Upper lobe of left lung (tissue), 6 donors: Measurements from ENCODE around the gene CC2D2B. TPM values are rescaled to one million over a fixed set of nuclear protein-coding genes. Genes with fewer than 3 reads are reported as not detected.

Experiments used
- ATAC-seq, 2 donors: fragments of 200-7000 bp; cut with Tn5 transposase; one replicate each; pipeline ENCODE4 v1.9.1; 2022; ENCODE audit warnings: mild to moderate bottlenecking in 2 of 2, moderate library complexity in 2 of 2; ENCODE audit not compliant: low FRiP score in 2 of 2
- DNase-seq, 2 donors: peaks; one replicate each; pipeline ENCODE4 v3.0.0-alpha.2; 2019 to 2020
- H3K27ac ChIP-seq, 4 donors: fragments of 200-600 bp; sonication (generic); one replicate each; pipeline ENCODE4 v1.5.1; 2016 to 2019
- H3K27me3 ChIP-seq, 4 donors: fragments of 200-600 bp; sonication (generic); one replicate each; pipeline ENCODE4 v1.5.1; 2017 to 2019
- H3K36me3 ChIP-seq, 4 donors: fragments of 200-600 bp; sonication (generic); one replicate each; pipeline ENCODE4 v1.5.1; 2016 to 2019
- H3K4me1 ChIP-seq, 4 donors: fragments of 200-600 bp; sonication (generic); one replicate each; pipeline ENCODE4 v1.5.1; 2018 to 2019
- H3K4me3 ChIP-seq, 4 donors: fragments of 200-600 bp; sonication (generic); one replicate each; pipeline ENCODE4 v1.5.1; 2017 to 2019; ENCODE audit warnings: mild to moderate bottlenecking in 2 of 4, moderate library complexity in 1 of 4
- H3K9me3 ChIP-seq, 4 donors: fragments of 200-600 bp; sonication (generic); one replicate each; pipeline ENCODE4 v1.5.1; 2018 to 2019
- EP300 ChIP-seq, 4 donors: sonication (generic); formaldehyde crosslinking; IDR thresholded peaks; one replicate each; pipeline ENCODE4 v1.5.1; 2017; ENCODE audit warnings: antibody characterized with exemption in 4 of 4, control low read depth in 2 of 4
- POLR2A ChIP-seq, 4 donors: fragments of 450-650 bp; IDR thresholded peaks; one replicate each; pipeline ENCODE4 v1.5.1; 2016 to 2017; ENCODE audit warnings: antibody characterized with exemption in 4 of 4, mild to moderate bottlenecking in 2 of 4
- POLR2AphosphoS5 ChIP-seq, 2 donors: sonication (generic); formaldehyde crosslinking; IDR thresholded peaks; one replicate each; pipeline ENCODE4 v1.5.1; 2017; ENCODE audit warnings: antibody characterized with exemption in 2 of 2
- WGBS, 2 donors: methylation state at CpG; one replicate each; pipeline ENCODE4 v1.1.5; 2017 to 2018; 5-methylcytosine and 5-hydroxymethylcytosine counted together
- total RNA-seq, 6 donors: library from RNA; depleted of rRNA in 4 of 6; stranded (reverse); fragments of >200 nt in 4 of 6; gene quantifications; one replicate each; pipeline versions ENCODE4 v1.1.0 to v1.2.1, GENCODE V29; 2016 to 2021
- TF ChIP-seq, protein P1 (sequence below), 6 experiments: fragments of 450-650 bp in 4 of 6; fragments of 200-600 bp in 2 of 6; sonication (generic) in 2 of 6; IDR thresholded peaks; one replicate each; pipeline ENCODE4 v1.5.1; 2016 to 2019; ENCODE audit warnings: antibody characterized with exemption in 6 of 6
- donor health status: DM: no; HTN: no; CAD: no; lungs with moderate emphysema.
- donor health status: DM: no; HTN: yes; CAD: no; lungs with severe emphysema.

Gene CC2D2B
- total RNA-seq, 6 donors from 2014 or later = 0.94 to 5.5 (median 4.1) TPM

DNA sequence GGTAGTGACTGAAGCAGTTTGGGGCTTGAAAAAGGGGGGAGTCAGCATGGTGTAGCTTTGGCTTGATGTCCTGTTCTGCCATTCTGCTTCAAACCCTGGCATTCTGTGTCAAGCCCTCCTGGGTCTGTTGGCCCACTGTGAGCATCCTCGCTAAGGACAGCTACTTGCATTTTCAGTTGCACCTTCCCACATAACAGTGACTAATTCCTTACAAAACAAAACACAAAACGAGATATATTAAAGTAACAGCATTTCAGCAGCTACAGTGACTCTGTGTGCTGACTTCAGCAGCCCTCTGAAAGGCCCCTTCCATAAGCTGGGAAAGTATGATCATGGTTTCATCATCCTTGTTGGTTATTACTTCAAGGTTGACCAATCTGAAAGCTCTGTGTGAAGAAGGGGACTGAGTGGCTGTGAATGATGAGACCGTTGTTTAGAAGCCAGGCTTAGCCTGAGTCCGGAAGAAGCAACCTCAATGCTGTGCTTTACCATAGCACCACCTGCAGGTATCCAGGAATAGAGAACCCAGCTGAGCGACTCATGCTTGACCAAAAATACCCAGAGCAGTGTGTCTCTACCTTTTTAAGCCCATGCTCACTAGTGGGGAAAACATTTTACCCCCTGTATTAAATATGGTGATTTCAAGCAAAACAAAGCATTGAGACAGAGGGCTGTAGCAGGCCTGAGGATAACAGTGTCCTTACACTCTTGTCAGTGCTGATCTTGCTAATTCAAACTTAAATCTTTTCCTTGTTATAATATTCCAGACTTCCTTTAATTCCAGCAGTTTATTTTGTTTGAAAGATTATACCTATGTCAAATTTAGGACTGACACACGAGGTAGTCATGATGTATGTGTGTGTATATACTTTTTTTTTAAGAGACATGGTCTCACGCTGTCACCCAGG, 42.6 kb upstream of the CC2D2B start:
- H3K4me3 ChIP-seq = no peak overlapping the region
- DNase-seq (peak in 1 of 2 donors; percentile 22), ATAC-seq (peak; percentile 86 to 88)
- H3K9me3 ChIP-seq = no peaks in the 10 kb centered on the region
- H3K27me3 ChIP-seq = no peaks in the 10 kb centered on the region
- 44% methylated on average over 7 of the region's 7 CpGs for WGBS, 2 donors
- H3K36me3 ChIP-seq = peaks cover 0 to 56% (median 10%) of the 10 kb centered on the region in 4 donors
- H3K27ac ChIP-seq = peak overlapping the region in 1 of 4 donors; percentile 31
- peaks cover 0 to 7% (median 2%) of the 10 kb centered on the region in 4 donors for H3K4me1 ChIP-seq
- no peak for TF ChIP-seq EP300 (IDR thresholded peaks at IDR 0.05)
- TF ChIP-seq, protein P1, sequence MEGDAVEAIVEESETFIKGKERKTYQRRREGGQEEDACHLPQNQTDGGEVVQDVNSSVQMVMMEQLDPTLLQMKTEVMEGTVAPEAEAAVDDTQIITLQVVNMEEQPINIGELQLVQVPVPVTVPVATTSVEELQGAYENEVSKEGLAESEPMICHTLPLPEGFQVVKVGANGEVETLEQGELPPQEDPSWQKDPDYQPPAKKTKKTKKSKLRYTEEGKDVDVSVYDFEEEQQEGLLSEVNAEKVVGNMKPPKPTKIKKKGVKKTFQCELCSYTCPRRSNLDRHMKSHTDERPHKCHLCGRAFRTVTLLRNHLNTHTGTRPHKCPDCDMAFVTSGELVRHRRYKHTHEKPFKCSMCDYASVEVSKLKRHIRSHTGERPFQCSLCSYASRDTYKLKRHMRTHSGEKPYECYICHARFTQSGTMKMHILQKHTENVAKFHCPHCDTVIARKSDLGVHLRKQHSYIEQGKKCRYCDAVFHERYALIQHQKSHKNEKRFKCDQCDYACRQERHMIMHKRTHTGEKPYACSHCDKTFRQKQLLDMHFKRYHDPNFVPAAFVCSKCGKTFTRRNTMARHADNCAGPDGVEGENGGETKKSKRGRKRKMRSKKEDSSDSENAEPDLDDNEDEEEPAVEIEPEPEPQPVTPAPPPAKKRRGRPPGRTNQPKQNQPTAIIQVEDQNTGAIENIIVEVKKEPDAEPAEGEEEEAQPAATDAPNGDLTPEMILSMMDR (IDR thresholded peaks at IDR 0.05) = peak in 5 of 6 experiments; percentile 19 to 49 (median 41)
- TF ChIP-seq POLR2A (IDR thresholded peaks at IDR 0.05) = no peak
- peak in 1 of 2 donors; percentile 14 for TF ChIP-seq POLR2AphosphoS5 (IDR thresholded peaks at IDR 0.05)

DNA sequence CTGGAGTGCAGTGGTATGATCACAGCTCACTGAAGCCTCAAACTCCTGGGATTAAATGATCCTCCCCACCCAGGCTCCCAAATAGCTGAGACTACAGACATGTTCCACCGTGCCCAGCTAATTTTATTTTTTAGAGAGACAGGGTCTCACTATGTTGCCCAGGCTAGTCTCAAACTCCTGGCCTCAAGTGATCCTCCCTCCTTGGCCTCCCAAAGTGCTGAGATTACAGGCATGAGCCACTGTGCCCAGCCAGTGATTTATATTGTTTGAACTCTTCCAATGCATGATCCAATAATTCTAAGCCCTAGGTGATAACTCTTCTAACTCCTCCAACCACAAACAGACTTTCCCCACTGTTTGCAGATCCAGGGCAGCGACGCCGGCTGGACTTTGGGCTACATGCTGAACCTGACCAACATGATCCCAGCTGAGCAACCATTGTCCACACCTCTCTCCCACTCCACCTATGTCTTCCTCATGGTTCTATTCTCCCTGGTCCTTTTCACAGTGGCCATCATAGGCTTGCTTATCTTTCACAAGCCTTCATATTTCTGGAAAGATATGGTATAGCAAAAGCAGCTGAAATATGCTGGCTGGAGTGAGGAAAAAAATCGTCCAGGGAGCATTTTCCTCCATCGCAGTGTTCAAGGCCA, 41.8 kb upstream of the CC2D2B start:
- Histone ChIP-seq H3K27ac (no peak overlapping the region), H3K27me3 (no peaks in the 10 kb centered on the region), H3K4me3 (no peak overlapping the region), H3K36me3 (peaks cover 0 to 50% (median 5%) of the 10 kb centered on the region in 4 donors), H3K9me3 (no peaks in the 10 kb centered on the region), H3K4me1 (peaks cover 0 to 7% (median 2%) of the 10 kb centered on the region in 4 donors)
- peak in 1 of 2 donors; percentile 10 for DNase-seq
- WGBS, 2 donors = 83 to 86% methylated on average over 6 of the region's 6 CpGs
- no peak for ATAC-seq
- no peak for TF ChIP-seq POLR2AphosphoS5 (IDR thresholded peaks at IDR 0.05)
- TF ChIP-seq, protein P1 (IDR thresholded peaks at IDR 0.05) = no peak
- TF ChIP-seq EP300 (IDR thresholded peaks at IDR 0.05) = no peak
- TF ChIP-seq POLR2A (IDR thresholded peaks at IDR 0.05) = no peak

DNA sequence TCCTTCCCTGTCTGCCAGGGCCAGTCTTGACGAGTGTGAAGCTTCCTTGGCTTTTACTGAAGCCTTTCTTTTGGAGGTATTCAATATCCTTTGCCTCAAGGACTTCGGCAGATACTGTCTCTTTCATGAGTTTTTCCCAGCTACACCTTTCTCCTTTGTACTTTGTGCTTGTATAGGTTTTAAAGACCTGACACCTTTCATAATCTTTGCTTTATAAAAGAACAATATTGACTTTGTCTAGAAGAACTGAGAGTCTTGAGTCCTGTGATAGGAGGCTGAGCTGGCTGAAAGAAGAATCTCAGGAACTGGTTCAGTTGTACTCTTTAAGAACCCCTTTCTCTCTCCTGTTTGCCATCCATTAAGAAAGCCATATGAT, 41.3 kb upstream of the CC2D2B start:
- H3K36me3 ChIP-seq = peaks cover 0 to 50% (median 3%) of the 10 kb centered on the region in 4 donors
- H3K4me3 ChIP-seq = no peak overlapping the region
- no peaks in the 10 kb centered on the region for H3K27me3 ChIP-seq
- DNase-seq (no peak), ATAC-seq (no peak)
- no peak overlapping the region for H3K27ac ChIP-seq
- H3K4me1 ChIP-seq = peaks cover 0 to 7% (median 2%) of the 10 kb centered on the region in 4 donors
- 70 to 77% methylated on average over 2 of the region's 2 CpGs for WGBS, 2 donors
- no peak for TF ChIP-seq POLR2A (IDR thresholded peaks at IDR 0.05)
- no peak for TF ChIP-seq EP300 (IDR thresholded peaks at IDR 0.05)
- H3K9me3 ChIP-seq = no peaks in the 10 kb centered on the region

DNA sequence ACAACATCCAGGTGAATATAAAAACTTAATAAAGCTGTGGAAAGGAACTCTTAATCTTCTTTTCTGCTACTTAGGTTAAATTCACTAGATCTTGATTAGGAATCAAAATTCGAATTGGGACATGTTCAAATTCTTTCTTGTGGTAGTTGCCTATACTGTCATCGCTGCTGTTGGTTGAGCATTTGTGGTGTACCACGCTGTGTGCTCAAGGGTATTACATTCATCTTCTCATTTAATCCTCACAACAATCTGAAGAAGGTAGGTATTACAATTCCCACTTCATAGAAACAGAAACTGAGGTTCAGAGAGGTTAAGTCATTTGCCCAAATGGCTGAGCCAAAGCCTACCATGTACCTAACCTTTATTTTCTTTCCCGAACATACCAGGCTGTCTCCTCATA, 39.9 kb upstream of the CC2D2B start:
- H3K9me3 ChIP-seq = no peaks in the 10 kb centered on the region
- WGBS, 2 donors = 90 to 94% methylated on average over 4 of the region's 4 CpGs
- no peak for DNase-seq
- H3K27me3 ChIP-seq = no peaks in the 10 kb centered on the region
- peaks cover 0 to 7% (median 2%) of the 10 kb centered on the region in 4 donors for H3K4me1 ChIP-seq
- H3K27ac ChIP-seq = no peak overlapping the region
- no peak overlapping the region for H3K4me3 ChIP-seq
- TF ChIP-seq, protein P1 (IDR thresholded peaks at IDR 0.05) = no peak
- TF ChIP-seq POLR2AphosphoS5 (IDR thresholded peaks at IDR 0.05) = no peak
- no peak for TF ChIP-seq POLR2A (IDR thresholded peaks at IDR 0.05)
- no peak for TF ChIP-seq EP300 (IDR thresholded peaks at IDR 0.05)
- H3K36me3 ChIP-seq = peaks cover 0 to 55% (median 3%) of the 10 kb centered on the region in 4 donors
- ATAC-seq = no peak

DNA sequence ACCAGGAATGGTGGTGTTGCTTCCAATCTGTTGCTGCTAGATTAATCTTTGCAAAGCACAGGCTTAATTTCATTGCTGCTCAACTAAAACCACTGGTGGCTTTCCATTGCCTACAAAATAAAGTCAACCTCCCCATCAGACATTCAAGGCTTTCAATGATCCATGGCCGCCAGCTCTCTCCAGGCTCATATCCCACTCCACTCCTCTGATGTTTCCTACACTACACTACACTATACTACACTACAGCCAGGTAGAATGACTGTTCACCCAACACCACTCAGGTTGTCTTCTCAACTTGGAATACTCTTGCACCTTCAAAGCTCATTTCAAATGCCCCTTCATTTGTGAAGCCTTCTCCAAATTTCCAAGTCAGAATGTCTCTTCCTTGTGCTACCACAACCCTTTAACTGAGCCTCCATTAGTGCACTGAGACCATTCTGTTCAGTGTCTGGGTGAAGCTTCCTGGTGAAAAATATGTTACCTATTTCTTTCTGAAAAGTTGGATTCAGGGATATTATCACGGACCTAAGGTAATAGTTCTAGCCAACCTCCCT, 35.5 kb upstream of the CC2D2B start:
- Histone ChIP-seq H3K27me3 (no peaks in the 10 kb centered on the region), H3K4me1 (no peaks in the 10 kb centered on the region), H3K27ac (no peak overlapping the region), H3K9me3 (no peaks in the 10 kb centered on the region), H3K36me3 (peaks cover 0 to 52% (median 10%) of the 10 kb centered on the region in 4 donors), H3K4me3 (no peak overlapping the region)
- WGBS, 2 donors = 0 to 98% methylated on average over 2 of the region's 2 CpGs
- ATAC-seq (no peak), DNase-seq (no peak)
- TF ChIP-seq POLR2A (IDR thresholded peaks at IDR 0.05) (no peak), EP300 (IDR thresholded peaks at IDR 0.05) (no peak), POLR2AphosphoS5 (IDR thresholded peaks at IDR 0.05) (no peak)
- TF ChIP-seq, protein P1 (IDR thresholded peaks at IDR 0.05) = no peak
